Mesenteric fat pad (tissue), 1 donor: ENCODE results near the gene HMGXB3. TPM values are rescaled to one million over a fixed set of nuclear protein-coding genes. Genes with fewer than 3 reads are reported as not detected.

Experiments used
- DNase-seq: peaks from one replicate; pipeline ENCODE4 v3.0.0-alpha.2; 2020; ENCODE audit warnings: low spot score
- total RNA-seq: library from RNA; stranded (reverse); fragmentation: NEBNext Ultra II Directional; extraction: Animal tissue kit (Norgen Biotek cat#: 25700); gene quantifications from one replicate; pipeline ENCODE4 v1.2.1, GENCODE V29; 2021
- donor health status: DM: yes; HTN: yes; CAD: no.

HMGXB3 gene
- total RNA-seq, 1 donor from 2014 or later = 30.6 TPM

DNA sequence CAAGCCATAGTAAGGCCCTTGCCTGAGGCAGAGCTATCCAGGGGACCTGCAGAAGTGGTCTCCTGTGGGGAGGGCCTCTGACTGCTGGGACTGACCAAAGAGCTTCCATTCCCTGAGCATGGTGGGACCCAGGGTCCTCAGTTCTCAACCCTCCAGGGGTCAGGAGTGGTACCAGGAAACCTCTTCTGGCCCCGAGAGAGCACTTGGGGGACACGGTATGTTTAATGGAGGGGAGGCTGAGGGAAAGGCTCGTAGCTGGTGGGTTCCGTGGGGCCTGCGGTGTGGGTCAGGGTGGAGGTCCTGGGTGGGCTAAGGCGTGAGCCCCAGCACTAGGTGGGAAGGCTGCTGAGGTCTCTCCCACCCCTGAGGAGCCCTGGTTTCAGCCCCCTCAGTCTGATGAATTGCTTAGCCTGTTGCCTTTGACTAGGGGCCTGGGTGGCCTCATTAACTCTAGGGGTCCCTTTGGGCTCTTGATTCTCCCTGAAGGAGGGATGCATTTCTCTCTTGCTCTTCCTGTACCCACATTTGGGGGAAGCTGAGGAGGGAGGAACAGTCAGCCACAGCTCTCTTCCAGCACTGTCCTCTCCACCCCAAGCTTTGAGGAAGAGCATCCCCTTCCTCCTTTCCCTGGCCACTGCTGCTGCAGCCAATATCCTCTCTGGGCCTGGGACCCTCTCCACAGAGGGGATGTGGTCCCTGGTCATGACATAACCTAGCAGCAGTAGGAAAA is 51.9 kb downstream of the HMGXB3 start:
- no peak for DNase-seq

- no peak for DNase-seq
Observed at GRCh38 chr5:150052956-150053712, 52.6 kb downstream of the HMGXB3 start.

GRCh38 chr5:150053713-150054392 is 53.3 kb downstream of the HMGXB3 start:
- DNase-seq = no peak

GRCh38 chr5:150054569-150054968 is 54.0 kb downstream of the HMGXB3 start:
- DNase-seq = no peak

GRCh38 chr5:150055326-150056074 is 55.0 kb downstream of the HMGXB3 start:
- DNase-seq = no peak

- no peak for DNase-seq
Observed at GRCh38 chr5:150056075-150056443, 55.5 kb downstream of the HMGXB3 start.

- no peak for DNase-seq
Observed at GRCh38 chr5:150057052-150057451, 56.5 kb downstream of the HMGXB3 start.

GRCh38 chr5:150057511-150057910 is 57.0 kb downstream of the HMGXB3 start:
- DNase-seq = no peak

DNA sequence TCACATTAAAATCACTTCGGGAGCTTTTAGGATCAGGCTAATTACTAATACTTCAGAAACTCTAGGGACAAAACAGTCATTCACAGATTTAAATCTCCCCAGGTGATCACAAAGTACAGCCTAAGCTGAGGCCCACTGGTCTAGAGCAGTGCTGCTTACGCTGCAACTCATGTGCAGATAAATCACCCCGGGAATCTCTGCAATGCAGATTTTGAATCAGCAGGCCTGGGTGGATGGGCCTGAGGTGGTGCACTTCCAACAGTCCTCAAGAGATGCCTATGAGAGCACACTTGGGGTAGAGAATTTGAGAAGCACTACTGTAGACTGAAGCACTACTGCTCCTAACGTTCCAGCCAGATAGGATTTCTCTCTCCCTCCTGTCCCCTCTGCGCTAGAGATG is 57.5 kb downstream of the HMGXB3 start:
- DNase-seq = no peak

- peak; percentile 55 for DNase-seq
Observed at GRCh38 chr5:150058480-150059126, 58.1 kb downstream of the HMGXB3 start.

GRCh38 chr5:150059623-150060022 is 59.1 kb downstream of the HMGXB3 start:
- DNase-seq = peak; percentile 84

DNA sequence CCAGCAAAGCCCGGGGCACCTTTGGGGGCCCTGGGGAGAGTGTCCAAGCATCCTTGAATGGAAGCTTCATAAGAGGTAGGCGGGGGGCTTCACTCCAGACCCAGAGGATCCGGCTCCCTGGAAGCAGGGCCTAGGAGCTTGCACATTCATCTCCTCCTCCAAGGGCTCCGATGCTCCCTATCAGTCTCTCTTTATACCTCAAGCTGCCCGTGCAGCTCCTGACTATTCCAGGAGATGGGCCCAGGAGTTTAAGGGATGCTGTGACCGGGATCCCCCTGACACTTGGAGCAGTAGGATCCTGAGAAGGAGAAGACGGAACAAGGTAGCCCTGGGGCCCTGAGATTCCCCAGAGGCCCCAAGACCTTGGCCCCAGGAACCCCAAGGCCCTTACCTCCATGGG is 59.9 kb downstream of the HMGXB3 start:
- peak; percentile 53 for DNase-seq

GRCh38 chr5:150061538-150061995 is 61.0 kb downstream of the HMGXB3 start:
- DNase-seq = peak; percentile 77

- DNase-seq = peak; percentile 37
Observed at GRCh38 chr5:150062216-150062922, 61.8 kb downstream of the HMGXB3 start.

- no peak for DNase-seq
Observed at GRCh38 chr5:150063638-150064037, 63.1 kb downstream of the HMGXB3 start.

DNA sequence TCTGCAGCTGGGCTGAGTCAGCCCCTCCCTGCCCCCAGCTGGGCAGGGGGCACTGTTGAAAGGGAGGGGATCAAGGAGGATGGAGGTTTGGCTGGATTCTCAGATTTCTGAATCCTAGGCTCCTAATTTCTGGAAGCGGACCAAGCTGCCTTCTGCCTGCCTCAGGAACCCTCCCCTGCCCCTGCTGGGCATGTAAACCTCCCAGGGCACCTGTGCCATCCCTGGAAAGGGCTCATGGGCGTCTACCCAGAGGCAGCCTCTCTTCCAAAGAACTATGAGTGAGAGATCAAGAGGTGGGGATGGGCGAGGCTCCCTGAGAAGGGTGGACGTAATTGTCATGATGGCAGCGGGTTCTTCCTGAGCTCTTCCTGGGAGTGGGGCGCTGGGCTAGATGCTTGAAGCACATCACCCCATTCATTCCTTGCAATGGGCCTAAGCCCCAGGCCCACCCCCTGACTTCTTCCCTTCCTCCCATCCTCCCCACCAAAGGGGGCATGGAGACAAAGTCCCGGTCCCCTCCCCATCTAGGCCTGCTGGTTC is 64.2 kb downstream of the HMGXB3 start:
- DNase-seq = no peak

GRCh38 chr5:150065346-150065745 is 64.8 kb downstream of the HMGXB3 start:
- DNase-seq = no peak

- DNase-seq = no peak
Observed at GRCh38 chr5:150065886-150066285, 65.3 kb downstream of the HMGXB3 start.

DNA sequence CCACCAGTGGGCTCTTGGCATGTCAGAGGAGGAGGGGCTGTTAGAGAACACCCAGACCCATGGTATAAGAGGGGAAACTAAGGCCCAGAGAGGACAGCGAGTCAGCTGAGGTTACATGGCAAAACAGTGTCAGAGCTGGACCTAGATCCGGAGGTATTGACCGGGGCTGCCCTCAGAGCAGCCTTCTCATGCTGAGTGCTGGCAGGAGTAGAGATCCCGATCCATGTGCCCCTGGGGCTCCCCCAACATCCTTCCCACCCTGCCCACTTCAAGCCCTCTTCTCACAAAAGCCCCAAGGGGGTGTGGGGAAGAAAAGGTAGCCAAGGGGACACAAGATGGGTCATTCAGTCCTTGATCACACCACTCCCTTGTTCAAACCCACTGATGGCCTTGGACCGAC is 65.9 kb downstream of the HMGXB3 start:
- DNase-seq = peak; percentile 26

DNA sequence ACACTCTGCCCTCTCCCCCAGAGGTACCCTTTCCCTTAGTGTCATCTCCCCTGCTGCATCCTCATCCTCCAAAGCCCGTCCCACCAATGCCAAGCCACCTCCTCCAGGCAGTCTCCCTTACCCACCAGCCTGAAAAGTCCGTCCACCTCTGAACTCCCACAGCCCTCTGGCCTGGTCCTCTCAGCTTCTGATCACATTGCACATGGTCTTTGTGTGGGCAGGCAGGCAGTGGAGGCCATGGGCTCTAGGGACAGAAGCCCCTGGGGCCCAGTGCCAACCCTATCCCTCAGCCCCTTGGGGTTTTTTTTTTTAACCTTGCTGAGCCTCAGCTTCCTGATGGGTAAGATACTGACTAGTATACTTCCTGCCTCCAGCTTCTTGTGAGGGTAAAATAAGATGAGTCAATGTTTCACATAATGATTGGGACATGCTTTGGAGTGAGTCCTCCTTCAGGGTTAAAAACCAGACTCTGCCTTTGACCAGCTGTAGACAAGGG is 66.4 kb downstream of the HMGXB3 start:
- peak; percentile 78 for DNase-seq
